NCI-H1436 (cell line): ENCODE data around the gene CDK18.

Experiments used
- DNase-seq: peaks from one replicate; lab custom pipeline; 2025; lab: John Stamatoyannopoulos, UW

Gene CDK18

DNA sequence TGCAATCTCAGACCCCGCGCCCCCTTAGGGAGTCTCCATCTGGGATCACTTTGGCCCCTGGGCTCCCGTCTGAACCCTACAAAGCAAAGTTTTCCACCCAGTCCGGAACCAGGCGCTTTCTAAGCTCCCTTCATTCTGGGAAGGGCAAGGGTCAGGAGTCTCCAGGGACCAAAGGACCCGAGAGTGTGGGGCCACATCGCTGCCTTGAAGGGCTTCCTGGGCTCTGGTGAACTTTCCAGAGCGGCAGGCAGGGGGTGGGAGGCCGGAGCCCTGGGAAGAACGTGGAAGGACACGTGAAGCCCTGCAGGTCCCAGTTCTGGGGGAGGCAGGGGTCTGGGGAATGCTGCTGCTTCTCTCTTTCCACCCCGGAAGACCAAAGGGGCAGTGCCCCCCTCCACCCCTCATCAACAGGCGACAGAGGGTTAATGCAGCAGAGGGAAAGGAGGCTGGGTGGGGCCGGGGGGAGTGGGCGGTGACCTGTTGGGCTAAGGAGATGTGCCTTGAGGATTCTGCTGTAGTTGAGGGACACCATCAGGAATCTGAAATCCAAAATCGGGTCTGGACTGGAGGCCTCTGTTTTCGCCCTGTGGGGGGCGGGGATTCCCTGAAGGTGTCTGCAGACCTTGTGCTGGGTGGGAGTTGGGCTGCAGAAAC is 734 bp downstream of the CDK18 start:
- DNase-seq, result peak; percentile 25

DNA sequence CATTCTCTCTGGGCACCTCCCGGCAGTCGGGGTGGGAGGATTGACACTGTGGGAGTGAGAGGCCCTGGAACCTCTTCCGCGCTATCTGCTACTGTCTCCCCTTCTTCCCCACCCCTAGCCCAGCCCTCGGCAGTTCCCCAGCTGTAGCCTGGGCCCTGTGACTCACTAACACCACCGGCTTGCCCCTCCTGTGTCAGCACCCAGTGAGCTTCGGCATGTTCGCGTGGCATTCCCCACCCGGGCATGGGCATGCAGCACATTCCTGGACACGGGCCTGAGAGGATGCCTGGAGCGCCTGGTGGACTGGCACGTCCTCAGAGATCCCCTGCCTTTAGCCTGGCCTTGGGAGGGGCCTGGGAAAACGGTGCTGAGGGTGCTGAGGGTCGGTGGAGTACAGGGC is 1.3 kb downstream of the CDK18 start:
- DNase-seq, result no peak

DNA sequence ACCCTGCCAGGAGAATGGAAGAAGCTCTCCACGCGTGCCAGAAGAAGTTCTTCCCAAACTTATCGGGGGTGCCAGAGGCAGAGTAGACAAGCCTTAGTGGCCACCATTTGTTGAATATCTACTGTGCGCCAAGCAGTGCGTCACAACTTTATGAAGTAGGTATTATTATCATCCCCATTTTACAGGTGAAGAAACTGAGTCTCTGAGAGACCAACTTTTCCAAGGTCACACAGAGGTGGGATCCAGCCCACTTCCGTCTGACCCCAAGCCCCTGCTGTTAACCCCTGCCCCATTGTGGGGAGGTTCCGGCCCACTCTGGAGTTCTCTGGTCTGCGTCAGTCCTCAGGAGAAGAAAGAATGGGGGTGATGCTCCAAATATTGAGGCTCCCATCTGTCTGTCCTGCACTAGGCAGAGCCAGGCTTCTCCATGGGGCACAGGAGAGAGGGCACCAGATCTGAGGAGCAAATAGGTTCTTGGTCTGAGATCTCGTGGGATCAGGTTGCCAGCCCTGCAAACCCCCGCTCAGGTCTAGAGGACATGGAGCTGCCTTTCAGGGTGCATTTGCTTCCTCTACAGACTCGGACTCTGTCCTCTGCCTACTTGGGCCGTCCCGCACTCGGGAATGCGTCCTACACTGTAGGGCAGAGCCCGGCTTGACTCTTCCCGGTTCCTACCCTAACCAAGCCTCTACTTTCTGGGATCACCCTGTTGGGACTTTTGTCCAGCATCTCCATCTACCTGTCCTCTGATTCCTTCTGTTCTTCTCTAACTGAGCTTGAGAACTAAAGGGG is 2.1 kb downstream of the CDK18 start:
- DNase-seq, result no peak

DNA sequence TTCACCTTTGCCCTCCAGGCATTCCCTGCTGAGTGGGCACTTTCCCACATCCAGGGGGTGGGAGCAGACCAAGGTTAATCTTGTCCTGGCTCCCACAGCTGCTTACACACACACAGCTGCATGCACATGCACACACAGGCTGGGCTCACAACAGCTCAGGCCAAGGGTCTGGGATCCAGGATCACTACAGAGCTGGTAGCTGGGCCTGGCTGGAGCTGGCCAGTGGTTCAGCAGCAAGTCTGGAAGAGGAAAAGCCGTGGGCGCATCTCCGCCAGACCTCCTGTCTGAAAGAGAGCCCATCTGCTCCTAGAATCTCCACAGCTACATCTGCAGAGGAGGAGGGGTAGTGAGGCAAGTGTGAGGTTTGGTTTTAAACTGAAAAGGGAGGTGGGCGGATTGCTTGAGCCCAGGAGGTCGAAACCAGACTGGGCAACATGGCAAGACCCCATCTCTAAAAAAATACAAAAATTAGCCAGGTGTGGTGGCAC is 3.8 kb downstream of the CDK18 start:
- no peak for DNase-seq

DNA sequence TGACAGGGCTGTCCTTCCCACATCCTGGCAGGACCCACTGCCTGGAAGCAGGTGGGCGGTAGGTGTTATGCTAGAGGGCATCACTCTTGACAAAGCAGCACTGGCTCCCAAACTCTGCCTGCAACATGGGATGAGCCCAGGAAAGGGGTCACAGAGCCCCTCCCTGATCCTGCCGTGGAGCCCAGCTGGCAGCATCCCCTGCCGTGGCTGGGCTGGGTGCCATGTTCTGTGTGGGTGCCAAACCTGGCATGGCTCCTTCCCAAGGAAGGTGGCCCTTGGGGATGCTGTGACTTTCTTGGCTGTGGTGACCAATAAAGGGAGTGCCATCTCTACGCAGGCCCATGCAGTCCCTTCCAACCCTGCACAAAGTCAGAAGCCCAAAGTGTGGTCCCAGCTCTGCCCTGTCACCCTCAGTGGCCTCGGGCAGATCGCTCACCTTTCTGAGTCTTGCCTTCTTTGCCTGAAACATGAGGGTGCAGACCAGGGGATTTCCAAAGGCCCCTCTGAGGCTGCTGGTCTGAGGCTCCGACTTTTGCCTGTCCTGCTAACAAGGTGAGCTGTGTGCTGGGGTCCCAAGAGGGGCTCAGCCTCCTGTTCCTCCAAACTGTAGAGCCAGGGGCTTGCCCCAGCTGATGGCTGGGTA is 6.0 kb downstream of the CDK18 start:
- no peak for DNase-seq

DNA sequence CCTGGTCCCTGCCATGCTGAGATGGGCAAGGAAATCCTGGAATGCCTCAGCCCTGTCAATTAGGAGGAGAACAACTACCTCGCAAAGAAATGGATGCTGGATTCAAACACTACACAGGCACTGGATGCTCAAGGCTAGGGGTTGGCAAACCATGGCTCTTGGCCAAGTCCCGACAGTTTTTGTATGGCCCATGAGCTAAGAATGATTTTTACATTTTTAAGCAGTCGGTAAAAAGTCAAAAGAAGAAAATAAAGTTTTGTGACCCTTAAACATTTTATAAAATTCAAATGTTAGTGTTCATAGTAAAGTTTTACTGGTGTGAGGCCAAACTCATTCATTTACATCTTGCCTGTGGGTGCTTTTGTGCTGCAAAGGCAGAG is 6.5 kb downstream of the CDK18 start:
- DNase-seq, result no peak

DNA sequence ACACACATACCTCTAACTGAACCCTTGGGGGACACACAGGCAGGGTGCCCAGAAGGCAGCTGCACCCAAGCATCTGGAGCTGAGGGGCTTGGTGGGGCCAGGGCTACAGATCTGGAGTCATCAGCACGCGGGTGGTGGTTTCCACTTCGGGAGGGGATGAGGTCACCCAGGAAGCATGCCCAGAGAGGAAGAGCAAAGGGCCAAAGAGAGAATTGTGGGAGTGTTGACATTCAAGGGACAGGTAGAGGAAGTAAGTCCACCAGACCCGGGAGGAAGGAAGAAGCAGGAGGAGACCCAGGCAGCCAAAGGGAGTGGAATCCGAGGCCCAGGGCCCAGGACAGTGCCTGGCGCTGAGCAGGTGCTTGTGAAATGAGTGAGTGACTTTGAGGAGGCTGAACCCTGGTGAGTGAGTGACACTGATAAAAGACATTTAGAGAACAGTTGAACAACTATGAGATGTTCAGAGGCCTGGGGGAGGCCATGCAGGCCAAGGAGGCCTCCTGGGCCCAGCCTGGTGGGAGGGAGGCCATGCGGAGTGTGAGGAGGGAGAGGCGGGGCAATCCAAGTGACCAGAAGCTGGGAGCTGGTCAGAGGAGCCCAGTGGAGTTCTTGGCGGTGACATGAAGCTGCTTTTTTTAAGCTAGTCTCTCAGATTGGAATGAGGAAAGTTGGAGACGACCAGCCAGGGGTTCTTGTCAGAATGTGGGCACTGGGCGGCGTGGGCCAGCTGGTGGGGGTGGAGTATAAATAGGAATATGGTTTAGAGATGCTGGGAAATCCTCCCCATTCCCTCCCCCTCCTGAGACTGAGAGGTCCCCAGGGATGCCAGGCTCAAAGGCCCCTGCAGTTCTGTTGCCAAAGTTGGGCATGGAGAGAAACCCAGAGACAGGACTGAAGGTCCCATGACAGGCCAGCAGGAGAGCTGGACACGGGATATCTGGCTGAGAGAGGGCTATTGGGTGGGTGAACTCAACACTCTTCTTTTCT is 7.9 kb downstream of the CDK18 start:
- no peak for DNase-seq

DNA sequence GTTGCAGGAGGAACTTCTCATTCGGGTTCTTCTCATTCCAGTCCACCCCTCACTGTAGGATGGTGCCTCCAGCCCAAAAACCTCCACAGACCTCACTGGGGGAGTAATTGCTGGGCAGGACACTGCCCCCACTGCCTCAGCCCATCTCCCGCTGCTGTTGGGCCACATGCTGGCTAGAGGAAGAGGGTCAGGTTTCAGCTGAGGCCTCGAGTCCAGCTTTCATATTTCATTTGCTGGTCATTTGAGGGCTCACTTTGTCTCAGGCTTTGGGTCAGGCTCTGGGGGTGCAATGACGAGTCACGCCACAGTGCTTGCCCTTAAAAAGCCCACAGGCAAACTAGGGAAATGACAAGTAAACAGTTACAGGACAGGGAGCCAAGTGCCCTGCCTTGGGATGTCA is 9.3 kb downstream of the CDK18 start:
- no peak for DNase-seq

DNA sequence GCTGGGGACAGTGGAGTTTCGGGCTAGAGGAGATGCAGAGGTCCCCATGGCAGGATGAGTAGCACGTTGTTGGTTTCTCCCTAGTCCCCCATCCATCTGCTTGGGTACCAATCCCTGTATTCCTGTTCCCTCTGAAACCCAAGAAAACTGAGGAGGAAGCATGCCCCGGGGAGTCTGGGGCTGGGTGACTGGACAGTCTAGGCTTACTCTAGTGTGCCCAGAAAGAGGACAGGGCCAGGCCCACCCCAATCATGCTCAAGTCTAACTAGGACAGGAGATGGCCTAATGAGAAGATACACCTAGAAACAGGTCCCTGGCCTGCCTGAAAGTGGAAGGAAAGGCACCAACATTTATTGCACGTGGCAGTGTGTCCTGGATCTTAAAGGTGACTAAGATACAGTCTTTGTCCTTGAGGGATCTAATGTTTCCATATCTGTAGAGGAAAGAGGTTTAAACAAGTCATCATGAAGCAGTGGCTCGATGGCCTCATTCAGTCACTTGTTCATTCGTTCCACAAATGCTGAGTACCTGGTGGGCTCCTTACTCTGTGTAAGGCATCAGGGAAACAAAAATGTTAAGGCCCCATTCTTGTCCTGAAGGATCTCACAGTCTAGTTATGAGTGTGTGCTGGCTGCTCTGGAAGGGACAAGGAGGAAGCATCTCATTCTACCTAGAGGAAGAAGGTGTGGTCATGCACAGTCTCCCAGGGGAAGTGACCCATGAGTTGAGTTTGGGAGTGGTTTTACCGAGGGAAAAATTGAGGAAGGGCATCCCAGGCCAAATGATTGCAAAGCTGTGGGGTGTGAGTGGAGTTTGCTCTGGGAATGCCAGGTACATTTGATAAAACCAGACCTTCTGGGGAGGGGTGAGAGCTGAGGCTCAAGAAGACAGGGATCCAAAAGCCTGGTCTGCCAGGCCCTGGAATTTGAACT is 10.0 kb downstream of the CDK18 start:
- no peak for DNase-seq

DNA sequence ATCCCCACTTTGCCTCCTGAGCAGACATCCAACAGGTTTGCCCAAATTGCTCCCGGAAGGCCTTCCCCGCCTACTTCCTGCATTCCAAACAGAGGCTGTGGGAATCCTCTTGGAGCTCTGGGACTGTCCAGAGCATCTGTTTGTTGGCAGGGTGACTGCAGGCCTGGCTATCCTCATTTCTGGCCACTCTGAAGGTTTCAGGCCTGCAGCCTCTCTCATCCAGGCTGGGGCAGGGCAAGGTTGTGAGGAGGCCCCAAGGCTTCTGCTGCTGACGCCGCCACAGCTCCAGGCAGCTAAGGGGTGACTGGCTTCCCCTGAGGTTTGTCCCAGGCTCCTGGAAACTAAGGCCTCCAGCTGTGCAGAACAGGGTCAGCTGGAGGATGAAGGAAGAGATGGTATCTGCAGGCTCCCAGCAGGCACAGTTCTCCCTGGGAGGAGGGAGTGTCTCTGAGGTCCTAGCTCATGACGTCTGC is 11.3 kb downstream of the CDK18 start:
- DNase-seq, result no peak

DNA sequence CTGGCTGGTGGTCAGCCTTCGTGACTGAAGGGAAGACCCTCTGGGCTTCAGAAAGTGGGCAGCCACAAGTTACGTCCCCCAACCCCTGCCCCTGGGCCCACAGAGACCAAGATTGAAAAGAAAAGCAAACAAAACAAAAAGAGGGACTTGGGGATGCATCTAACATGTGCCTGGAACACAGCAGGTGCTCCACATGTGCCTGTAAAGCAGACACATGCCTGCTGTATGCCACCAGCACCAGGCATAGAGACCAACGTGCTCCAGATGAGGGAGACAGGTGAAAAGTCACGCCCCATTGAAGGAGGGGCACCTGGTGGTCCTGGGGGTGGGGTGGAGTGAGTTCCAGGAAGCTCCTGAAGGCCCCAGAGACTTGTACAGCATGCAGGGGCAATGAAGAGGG is 11.9 kb downstream of the CDK18 start:
- no peak for DNase-seq

DNA sequence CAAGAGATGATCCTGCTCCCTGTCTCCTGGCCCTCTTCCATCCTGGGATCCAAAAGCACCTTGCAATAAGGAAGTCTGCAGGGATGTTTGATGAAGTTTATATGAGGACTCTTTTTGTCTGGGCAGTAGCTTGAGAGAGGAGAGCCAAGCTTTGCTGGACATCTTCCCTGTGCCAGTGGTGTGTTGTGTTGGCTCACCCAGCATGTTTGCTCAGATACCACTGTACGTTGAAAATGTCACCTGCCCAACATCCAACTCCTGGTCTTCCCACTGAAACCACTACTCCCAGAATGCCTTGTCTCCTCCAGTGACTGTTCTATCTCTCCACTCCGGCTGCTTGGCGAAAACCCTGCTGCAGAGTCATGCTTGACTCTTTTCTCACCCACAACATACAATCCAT is 12.8 kb downstream of the CDK18 start:
- DNase-seq, result no peak

DNA sequence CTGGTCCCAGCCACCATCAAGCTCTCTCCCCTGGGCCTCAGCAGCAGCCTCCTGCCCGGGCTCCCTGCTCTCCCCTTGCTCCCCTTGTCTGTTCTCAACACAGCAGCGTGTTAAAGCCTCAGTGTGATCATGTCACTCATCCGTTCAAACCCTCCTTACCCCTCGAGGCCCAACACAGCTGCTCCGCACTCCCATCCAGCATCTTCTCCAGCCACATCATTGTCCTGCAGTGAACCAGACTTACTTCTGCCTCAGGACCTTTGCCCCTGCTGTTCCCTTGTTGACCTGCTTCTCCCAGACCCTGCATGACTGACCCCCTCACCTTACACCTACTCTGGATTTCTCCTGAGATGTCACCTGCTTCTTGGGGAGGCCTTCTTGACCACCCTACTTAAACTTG is 13.3 kb downstream of the CDK18 start:
- no peak for DNase-seq

DNA sequence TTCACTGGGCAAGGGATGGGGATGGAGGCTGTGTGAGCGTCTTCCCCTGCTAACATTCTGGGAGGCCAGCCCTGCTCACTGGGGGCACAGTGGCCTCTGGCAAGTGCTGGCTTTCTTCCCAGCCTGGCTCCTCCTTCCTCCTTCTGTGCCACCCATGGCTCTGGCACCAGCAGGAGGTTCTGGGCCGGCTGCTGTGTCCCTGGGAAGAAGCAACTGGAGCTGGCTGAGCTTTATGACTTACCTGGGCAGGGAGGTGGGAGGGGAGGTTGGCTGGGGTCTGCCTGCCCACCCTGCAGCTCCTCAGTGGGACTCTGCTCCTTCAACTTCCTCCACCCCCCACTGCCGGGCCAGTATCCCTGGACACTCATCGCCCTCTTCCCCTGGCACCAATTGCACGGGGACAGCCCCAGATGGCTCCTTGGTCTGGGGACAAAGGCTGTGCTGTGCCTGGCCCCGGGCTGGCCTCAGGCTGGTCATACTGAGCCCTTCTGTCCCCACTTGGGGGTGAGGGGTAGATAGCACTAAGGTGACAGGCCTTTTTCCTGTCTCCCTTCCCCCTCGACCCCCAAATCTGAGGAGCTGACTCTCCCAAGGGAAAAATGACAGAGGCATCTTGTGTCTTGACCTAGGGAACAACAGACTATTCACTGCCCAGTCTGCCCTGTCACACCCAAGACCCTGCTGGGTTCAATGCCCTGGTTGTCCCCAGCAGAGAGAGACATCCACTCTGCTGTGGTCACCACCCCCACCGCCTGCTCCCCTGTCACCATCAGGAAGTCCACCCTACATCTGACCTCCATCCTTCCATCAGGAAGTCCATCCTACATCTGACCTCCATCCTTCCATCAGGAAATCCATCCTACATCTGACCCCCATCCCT is 14.4 kb downstream of the CDK18 start:
- no peak for DNase-seq

DNA sequence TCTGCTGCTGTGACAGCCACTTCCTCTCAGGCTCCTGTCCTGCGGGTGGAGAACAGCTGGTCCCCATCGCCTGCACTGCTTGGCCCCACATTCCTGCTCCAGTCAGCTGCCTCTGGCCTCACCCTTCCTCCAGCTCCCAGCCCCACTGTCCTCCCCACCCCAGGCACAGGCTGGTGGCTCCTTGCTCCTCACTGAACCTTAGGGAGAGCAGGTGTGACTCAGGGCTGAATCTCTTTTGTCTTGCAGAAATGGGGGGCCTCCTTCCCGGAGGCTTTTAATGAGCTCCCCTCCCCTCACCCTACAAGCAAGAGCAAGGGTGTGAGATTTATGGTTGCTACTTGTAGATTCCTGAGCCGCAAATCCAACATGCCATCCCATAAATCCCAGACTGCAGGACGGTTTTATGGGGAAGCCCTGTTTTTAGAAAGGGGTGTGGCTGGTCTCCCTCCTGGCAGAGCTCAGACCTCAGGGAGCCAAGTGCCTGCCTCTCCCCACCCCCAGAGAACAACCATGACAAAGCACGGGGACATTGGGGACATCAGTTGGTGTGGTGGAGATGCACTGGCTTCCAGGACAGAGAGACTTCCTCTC is 15.2 kb downstream of the CDK18 start:
- no peak for DNase-seq

DNA sequence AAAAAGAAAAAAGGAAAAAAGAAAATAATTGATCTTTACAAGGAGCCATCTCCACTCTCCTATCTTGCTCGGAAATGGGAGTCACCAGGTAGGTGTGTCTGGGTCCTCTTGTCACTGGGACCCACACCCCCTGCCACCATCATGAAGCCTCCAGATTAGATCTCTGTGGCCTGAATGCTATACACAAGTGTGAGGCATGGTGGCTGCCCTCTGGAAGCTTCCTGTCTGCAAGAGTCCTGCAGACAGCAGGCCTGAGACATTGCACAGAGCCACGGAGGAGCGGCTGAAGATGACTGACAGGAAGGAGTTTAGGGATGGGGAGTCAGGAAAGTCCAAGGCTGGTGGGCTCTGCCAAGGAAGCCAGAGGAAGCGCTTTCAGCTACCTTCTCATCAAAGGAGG is 16.2 kb downstream of the CDK18 start:
- no peak for DNase-seq

DNA sequence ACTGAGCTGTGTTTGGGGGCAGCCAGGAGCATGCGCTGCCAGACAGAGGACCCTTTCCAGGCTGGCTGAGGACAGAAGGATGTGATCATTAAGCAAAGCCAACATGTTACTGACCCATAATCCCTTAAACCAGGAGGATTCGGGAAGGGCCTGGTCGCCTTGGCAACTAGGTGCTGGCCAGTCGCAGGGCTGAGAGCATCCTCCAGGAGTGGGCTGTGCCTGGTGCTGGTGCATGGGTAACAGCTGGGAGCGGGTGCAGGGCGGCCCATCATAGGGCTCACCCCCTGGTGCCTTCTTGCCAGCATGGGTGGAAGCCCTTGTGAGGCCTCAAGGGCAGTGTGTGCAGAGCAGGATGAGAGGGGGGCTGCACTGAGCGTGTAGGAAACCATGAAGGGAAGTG is 17.2 kb downstream of the CDK18 start:
- no peak for DNase-seq

DNA sequence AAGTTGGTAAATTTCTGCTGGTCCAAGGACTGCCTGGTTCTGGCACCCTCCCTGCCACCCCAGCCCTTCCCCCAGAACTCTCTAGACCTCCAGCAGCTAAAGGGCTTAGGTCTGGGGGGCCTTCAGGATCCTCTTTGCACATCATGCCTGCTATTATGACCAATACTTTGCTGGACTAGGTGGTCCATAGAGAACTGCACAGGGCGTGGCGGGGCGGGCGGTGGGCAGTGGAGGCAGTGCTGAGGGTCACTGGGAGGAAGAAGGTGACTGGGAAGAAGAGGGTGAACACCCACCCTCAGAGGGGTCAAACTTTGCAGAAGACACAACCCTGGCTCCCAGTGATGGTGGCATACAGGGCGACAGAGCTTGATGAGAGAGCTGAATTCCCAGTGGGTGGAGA is 18.2 kb downstream of the CDK18 start:
- no peak for DNase-seq

DNA sequence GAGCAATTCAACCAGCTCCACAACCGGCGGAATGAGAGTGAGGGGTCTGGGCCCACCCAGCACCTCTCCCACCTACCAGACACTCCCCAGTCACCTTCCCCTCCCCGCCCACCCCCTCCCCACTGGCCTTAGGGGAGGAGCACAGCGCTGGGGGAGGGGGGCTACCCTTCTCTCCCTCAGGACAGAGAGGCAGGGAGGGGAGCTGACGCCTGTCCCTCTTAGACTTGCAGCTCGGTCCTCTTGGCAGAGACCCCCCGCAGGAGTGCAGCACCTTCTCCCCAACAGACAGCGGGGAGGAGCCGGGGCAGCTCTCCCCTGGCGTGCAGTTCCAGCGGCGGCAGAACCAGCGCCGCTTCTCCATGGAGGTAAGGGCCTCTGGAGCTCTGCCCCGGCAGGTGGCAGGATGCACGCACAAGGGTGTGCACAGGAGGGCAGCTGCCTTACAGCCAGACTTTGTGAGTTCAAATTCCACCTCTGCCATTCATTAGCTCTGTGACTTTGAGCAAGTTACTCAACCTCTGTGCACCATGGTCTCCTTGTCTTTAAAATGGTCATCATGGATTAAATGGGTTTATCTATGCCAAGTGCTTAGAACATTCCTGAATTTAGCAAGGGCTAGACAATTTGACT is 18.9 kb downstream of the CDK18 start:
- DNase-seq, result no peak
